Testis (tissue), 3 donors: ENCODE results near the gene IRAK1. TPM values are rescaled to one million over a fixed set of nuclear protein-coding genes. Genes with fewer than 3 reads are reported as not detected.

Experiments used
- DNase-seq: peaks from one replicate; pipeline ENCODE4 v3.0.0-alpha.2; 2019
- H3K27ac ChIP-seq, 2 donors: fragments of 200-600 bp; sonication (generic); one replicate each; pipeline ENCODE4 v1.5.1; 2019
- H3K27me3 ChIP-seq: fragments of 200-600 bp; sonication (generic); one replicate; pipeline ENCODE4 v1.5.1; 2019
- H3K36me3 ChIP-seq: fragments of 200-600 bp; sonication (generic); one replicate; pipeline ENCODE4 v1.5.1; 2017; ENCODE audit warnings: low read depth; ENCODE audit errors: missing control alignments
- H3K4me1 ChIP-seq: fragments of 200-600 bp; sonication (generic); one replicate; pipeline ENCODE4 v1.5.1; 2019
- H3K4me3 ChIP-seq, 2 donors: fragments of 200-600 bp; sonication (generic); one replicate each; pipeline ENCODE4 v1.5.1; 2017 to 2019
- H3K9me3 ChIP-seq: fragments of 200-600 bp; sonication (generic); one replicate; pipeline ENCODE4 v1.5.1; 2017
- CTCF ChIP-seq, 3 experiments: fragments of 450-650 bp in 2 of 3; fragments of 200-600 bp in 1 of 3; sonication (generic) in 1 of 3; IDR thresholded peaks; one replicate each; pipeline ENCODE4 v1.5.1; 2016 to 2019; ENCODE audit warnings: antibody characterized with exemption in 3 of 3, mild to moderate bottlenecking in 2 of 3, moderate library complexity in 1 of 3
- POLR2A ChIP-seq: fragments of 450-650 bp; IDR thresholded peaks from one replicate; pipeline ENCODE4 v1.6.1; 2017; ENCODE audit warnings: antibody characterized with exemption, mild to moderate bottlenecking, moderate library complexity
- WGBS, 2 donors: methylation state at CpG; one replicate each; pipeline ENCODE4 v1.1.5; 2018; 5-methylcytosine and 5-hydroxymethylcytosine counted together
- intact Hi-C: fragments of 100-400 bp; cut with DNase I; formaldehyde crosslinking; loops from one replicate; pipeline ENCODE4 v1.15.1; 2023; ENCODE audit warnings: low total_unique reads
- polyA plus RNA-seq: library from polyadenylated mRNA; stranded (reverse); fragments of 350-450 nt; fragmentation: Illumina TruSeq; extraction: RNeasy Lipid Tissue Mini Kit (QIAGEN cat#74804); gene quantifications from one replicate; pipeline ENCODE4 v1.2.3, GENCODE V29; 2014; ENCODE audit warnings: low read depth, low replicate concordance; ENCODE audit not compliant: insufficient read depth
- total RNA-seq, 2 donors: library from RNA; depleted of rRNA; stranded (reverse); fragments of >200 nt; gene quantifications; one replicate each; pipeline ENCODE4 v1.2.3, GENCODE V29; 2016

IRAK1 gene
- total and polyA plus RNA-seq, 3 donors from 2014 or later: 48.6 to 90.8 (median 77.6) TPM

DNA sequence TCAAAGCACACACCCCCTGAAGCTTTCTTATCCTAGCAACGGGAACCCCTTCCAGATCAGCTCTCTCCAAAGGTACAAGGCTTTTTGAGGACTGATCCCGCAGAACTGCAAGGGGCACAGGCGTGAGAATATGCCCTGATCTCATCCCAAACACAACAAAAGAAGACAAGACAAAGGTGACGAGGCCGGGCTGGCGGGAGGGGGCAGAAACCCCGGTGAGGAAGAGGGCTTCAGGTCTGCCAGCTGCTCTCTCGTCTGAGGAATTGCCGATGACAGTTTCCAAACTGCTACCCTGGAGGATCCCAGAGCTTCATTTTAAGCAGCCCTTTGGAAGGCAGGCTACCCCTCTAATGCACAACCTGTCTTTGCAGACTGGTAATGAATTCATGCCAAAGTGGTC is 51.4 kb downstream of the IRAK1 start:
- no peak for DNase-seq
- Histone ChIP-seq H3K36me3 (no peaks in the 10 kb centered on the region), H3K27me3 (no peaks in the 10 kb centered on the region), H3K27ac (no peak overlapping the region), H3K9me3 (no peaks in the 10 kb centered on the region), H3K4me3 (no peak overlapping the region), H3K4me1 (peaks cover 19% of the 10 kb centered on the region)
- TF ChIP-seq POLR2A (no peak), CTCF (IDR thresholded peaks at IDR 0.05) (no peak)
- WGBS, 2 donors: 62 to 66% methylated on average over 5 to 8 of the region's 9 CpGs
- intact Hi-C loops: no loop called here

DNA sequence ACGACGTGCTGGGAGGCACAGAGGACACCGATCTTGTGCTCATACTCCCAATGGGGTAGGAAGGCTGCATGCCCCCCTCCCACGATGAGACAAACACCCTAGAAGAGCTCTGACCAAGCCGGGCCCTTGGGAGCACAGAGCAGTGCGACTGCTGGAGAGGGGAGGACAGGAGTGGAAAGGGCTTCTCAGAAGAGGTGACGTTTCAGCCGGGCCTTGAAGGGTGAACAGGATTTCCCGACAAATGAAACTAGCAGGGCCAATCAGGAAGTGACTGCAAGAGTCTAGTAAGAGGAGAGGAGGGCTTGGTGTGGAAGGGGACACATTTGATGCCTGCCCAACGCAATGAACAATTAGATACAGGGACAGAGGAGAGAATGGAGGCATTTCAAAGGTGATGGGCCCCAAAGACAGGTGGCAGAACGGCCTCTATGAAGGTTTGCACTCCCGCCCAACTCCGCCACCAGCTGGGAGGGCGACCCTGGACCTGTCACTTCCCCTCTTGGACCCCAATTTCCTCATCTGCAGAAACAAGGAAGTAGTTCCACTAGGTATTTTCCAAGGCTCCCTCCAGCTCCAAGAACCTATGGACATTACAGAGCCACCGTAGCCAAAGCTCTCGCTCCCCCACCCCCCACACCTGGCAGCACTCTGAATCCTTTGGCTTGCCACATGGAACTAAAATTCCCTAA is 52.0 kb downstream of the IRAK1 start:
- no peaks in the 10 kb centered on the region for H3K27me3 ChIP-seq
- H3K36me3 ChIP-seq: no peaks in the 10 kb centered on the region
- intact Hi-C loops: no loop called here
- H3K9me3 ChIP-seq: no peaks in the 10 kb centered on the region
- 49 to 58% methylated on average over 7 to 14 of the region's 16 CpGs for WGBS, 2 donors
- H3K4me3 ChIP-seq: no peak overlapping the region
- DNase-seq: no peak
- H3K27ac ChIP-seq: no peak overlapping the region
- peaks cover 19% of the 10 kb centered on the region for H3K4me1 ChIP-seq
- TF ChIP-seq POLR2A (no peak), CTCF (IDR thresholded peaks at IDR 0.05) (no peak)

- peaks cover 19% of the 10 kb centered on the region for H3K4me1 ChIP-seq
- TF ChIP-seq POLR2A (no peak), CTCF (IDR thresholded peaks at IDR 0.05) (no peak)
- no peaks in the 10 kb centered on the region for H3K27me3 ChIP-seq
- no peaks in the 10 kb centered on the region for H3K36me3 ChIP-seq
- no peak overlapping the region for H3K27ac ChIP-seq
- 63% methylated on average over 13 of the region's 14 CpGs; no CpG with 5 or more reads in 1 of the 2 donors for WGBS, 2 donors
- H3K4me3 ChIP-seq: no peak overlapping the region
- no peaks in the 10 kb centered on the region for H3K9me3 ChIP-seq
- intact Hi-C loops: no loop called here
- DNase-seq: no peak
Measured at GRCh38 chrX:153966841-153967535, 52.7 kb downstream of the IRAK1 start.

- Histone ChIP-seq H3K4me1 (peaks cover 19% of the 10 kb centered on the region), H3K36me3 (no peaks in the 10 kb centered on the region), H3K9me3 (no peaks in the 10 kb centered on the region), H3K4me3 (no peak overlapping the region), H3K27me3 (no peaks in the 10 kb centered on the region), H3K27ac (no peak overlapping the region)
- WGBS, 2 donors: 46 to 56% methylated on average over 4 to 10 of the region's 15 CpGs
- intact Hi-C loops: no loop called here
- TF ChIP-seq POLR2A: no peak
- TF ChIP-seq CTCF (IDR thresholded peaks at IDR 0.05): no peak
- peak; percentile 49 for DNase-seq
Measured at GRCh38 chrX:153966283-153966688, 53.4 kb downstream of the IRAK1 start.
